HepG2 (cell line): ENCODE measurements around the gene RGS19. TPM values are rescaled to one million over a fixed set of nuclear protein-coding genes. Genes with fewer than 3 reads are reported as not detected.

Experiments used
- AHDC1 ChIP-seq: sonication (generic); formaldehyde crosslinking; IDR thresholded peaks from 2 replicates; pipeline ENCODE4 v1.5.1; 2020; ENCODE audit warnings: mild to moderate bottlenecking, missing genetic modification reagents, borderline replicate concordance
- BATF2 ChIP-seq: sonication (generic); formaldehyde crosslinking; IDR thresholded peaks from 2 replicates; pipeline ENCODE4 v1.8.0; 2022; ENCODE audit warnings: mild to moderate bottlenecking, missing genetic modification reagents, moderate library complexity
- CC2D1A ChIP-seq: sonication (generic); formaldehyde crosslinking; IDR thresholded peaks from 2 replicates; pipeline ENCODE4 v1.8.1; 2023; ENCODE audit warnings: mild to moderate bottlenecking, missing genetic modification reagents
- GMEB2 ChIP-seq: IDR thresholded peaks from 2 replicates; pipeline ENCODE4 v1.6.1; 2016; ENCODE audit warnings: missing biosample characterization, missing genetic modification reagents, low read depth
- HHEX ChIP-seq: IDR thresholded peaks from 2 replicates; pipeline ENCODE4 v1.6.1; 2016; ENCODE audit warnings: control low read depth
- HOXA3 ChIP-seq: sonication (generic); formaldehyde crosslinking; IDR thresholded peaks from 2 replicates; pipeline ENCODE4 v1.5.0; 2020; ENCODE audit warnings: missing genetic modification reagents
- MXD3 ChIP-seq: IDR thresholded peaks from 2 replicates; pipeline ENCODE4 v1.6.1; 2016; ENCODE audit warnings: mild to moderate bottlenecking, missing biosample characterization, missing genetic modification reagents
- SALL2 ChIP-seq: sonication (generic); formaldehyde crosslinking; IDR thresholded peaks from 2 replicates; pipeline ENCODE4 v1.8.1; 2023; ENCODE audit warnings: mild to moderate bottlenecking, missing genetic modification reagents, inconsistent platforms
- SIN3B ChIP-seq: fragments of 150-350 bp; IDR thresholded peaks from 2 replicates; pipeline ENCODE4 v1.6.1; 2014; ENCODE audit warnings: low read length
- ZBED4 ChIP-seq: sonication (generic); formaldehyde crosslinking; IDR thresholded peaks from 2 replicates; pipeline ENCODE4 v1.4.0; 2020; ENCODE audit warnings: missing genetic modification reagents, borderline replicate concordance
- ZFP36L2 ChIP-seq: sonication (generic); formaldehyde crosslinking; IDR thresholded peaks from 2 replicates; pipeline ENCODE4 v1.4.0; 2020; ENCODE audit warnings: missing genetic modification reagents
- ZNF362 ChIP-seq: sonication (generic); formaldehyde crosslinking; IDR thresholded peaks from 2 replicates; pipeline ENCODE4 v1.4.0; 2020; ENCODE audit warnings: missing genetic modification reagents, mild to moderate bottlenecking, borderline replicate concordance
- ZNF414 ChIP-seq: sonication (generic); formaldehyde crosslinking; IDR thresholded peaks from 2 replicates; pipeline ENCODE4 v1.5.0; 2020; ENCODE audit warnings: missing genetic modification reagents
- ZNF782 ChIP-seq: sonication (generic); formaldehyde crosslinking; IDR thresholded peaks from 2 replicates; pipeline ENCODE4 v1.4.0; 2020; ENCODE audit warnings: missing genetic modification reagents, mild to moderate bottlenecking, borderline replicate concordance
- polyA plus RNA-seq, 8 experiments: library from polyadenylated mRNA; depleted of rRNA in 3 of 8; stranded (reverse) in 7 of 8; unstranded in 1 of 8; fragments of >200 nt; fragmentation: Illumina TruSeq in 4 of 8; extraction: Trizol in 4 of 8; gene quantifications; 2 replicates each; pipeline versions ENCODE4 v1.2.1 to v1.2.3, GENCODE V29; 2011 to 2016; ENCODE audit warnings: low read depth in 4 of 8, missing spikeins in 1 of 8, mixed read lengths in 1 of 8; ENCODE audit not compliant: insufficient read depth in 1 of 8
- total RNA-seq, 5 experiments: library from RNA; depleted of rRNA; stranded (reverse); fragments of >200 nt; fragmentation: Illumina TruSeq; extraction: Trizol; gene quantifications; 2 replicates each; pipeline ENCODE4 v1.2.3, GENCODE V29; 2016; ENCODE audit warnings: low read depth in 1 of 5

The RGS19 gene
- total and polyA plus RNA-seq, 2 of the 13 experiments (the other 11 are each of a cell fraction or from before 2014, with no cell fraction given), result 10.7 to 11.9 TPM

- peak; percentile 71; the same call in 1 of the 2 replicates for TF ChIP-seq ZNF414
- no peak; the same call in 1 of the 2 replicates for TF ChIP-seq SALL2 (CRISPR knock-in tag)
- peak; percentile 31; the same call in 1 of the 2 replicates for TF ChIP-seq AHDC1
- TF ChIP-seq BATF2, result peak; percentile 62; the same call in 1 of the 2 replicates
- 0 out of 2 replicates have a peak, but pooled peaks have one; percentile 55 for TF ChIP-seq CC2D1A (CRISPR knock-in tag)
- no peak for TF ChIP-seq SIN3B
- no peak for TF ChIP-seq GMEB2 (CRISPR knock-in tag)
- no peak for TF ChIP-seq ZFP36L2 (CRISPR knock-in tag)
- peak; percentile 58 for TF ChIP-seq HOXA3 (CRISPR knock-in tag)
- TF ChIP-seq HHEX (CRISPR knock-in tag), result no peak
- no peak for TF ChIP-seq ZBED4 (CRISPR knock-in tag)
- TF ChIP-seq MXD3 (CRISPR knock-in tag), result peak; percentile 74
- peak; percentile 68; the same call in 1 of the 2 replicates for TF ChIP-seq ZNF782 (CRISPR knock-in tag)
- TF ChIP-seq ZNF362 (CRISPR knock-in tag), result no peak
Observed at GRCh38 chr20:64042054-64042781, 37.1 kb downstream of the RGS19 start (continued).
